Measurements from ENCODE around the gene RPS18.
"Not testable (repeated sequence)": the region's sequence is repeated elsewhere in the genome, so short reads cannot be mapped to it uniquely, and the experiment has no call there.

Gene RPS18

GRCh38 chr6:33273129-33273923 is 1.5 kb downstream of the RPS18 start:
- DNase-seq, result no peak

- DNase-seq, result no peak
Measured at GRCh38 chr6:33273924-33274902, 2.3 kb downstream of the RPS18 start.

DNA sequence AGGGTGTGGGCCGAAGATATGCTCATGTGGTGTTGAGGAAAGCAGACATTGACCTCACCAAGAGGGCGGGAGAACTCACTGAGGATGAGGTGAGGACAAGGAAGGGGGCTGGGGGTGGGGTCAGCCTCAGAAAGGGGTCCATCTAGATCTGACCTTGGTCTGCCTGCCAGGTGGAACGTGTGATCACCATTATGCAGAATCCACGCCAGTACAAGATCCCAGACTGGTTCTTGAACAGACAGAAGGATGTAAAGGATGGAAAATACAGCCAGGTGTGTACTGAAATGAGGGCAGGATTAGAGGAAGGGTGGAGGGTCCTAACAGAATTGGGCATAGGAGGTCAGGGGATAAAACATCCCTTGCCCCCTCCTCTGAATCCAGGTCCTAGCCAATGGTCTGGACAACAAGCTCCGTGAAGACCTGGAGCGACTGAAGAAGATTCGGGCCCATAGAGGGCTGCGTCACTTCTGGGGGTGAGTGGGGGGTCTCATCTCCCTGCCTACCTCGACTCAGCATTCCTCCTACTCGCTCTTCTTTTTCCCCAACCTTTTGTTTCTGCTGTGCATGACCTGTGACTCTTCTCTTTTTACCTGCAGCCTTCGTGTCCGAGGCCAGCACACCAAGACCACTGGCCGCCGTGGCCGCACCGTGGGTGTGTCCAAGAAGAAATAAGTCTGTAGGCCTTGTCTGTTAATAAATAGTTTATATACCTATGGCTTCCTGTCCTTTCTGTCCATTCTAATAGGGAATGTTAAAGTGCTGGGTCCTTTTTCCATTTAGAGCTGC is 4.1 kb downstream of the RPS18 start:
- peak in 1 of 2 donors; percentile 31 for DNase-seq

GRCh38 chr6:33276581-33276863 is 4.6 kb downstream of the RPS18 start:
- DNase-seq, result no peak

DNA sequence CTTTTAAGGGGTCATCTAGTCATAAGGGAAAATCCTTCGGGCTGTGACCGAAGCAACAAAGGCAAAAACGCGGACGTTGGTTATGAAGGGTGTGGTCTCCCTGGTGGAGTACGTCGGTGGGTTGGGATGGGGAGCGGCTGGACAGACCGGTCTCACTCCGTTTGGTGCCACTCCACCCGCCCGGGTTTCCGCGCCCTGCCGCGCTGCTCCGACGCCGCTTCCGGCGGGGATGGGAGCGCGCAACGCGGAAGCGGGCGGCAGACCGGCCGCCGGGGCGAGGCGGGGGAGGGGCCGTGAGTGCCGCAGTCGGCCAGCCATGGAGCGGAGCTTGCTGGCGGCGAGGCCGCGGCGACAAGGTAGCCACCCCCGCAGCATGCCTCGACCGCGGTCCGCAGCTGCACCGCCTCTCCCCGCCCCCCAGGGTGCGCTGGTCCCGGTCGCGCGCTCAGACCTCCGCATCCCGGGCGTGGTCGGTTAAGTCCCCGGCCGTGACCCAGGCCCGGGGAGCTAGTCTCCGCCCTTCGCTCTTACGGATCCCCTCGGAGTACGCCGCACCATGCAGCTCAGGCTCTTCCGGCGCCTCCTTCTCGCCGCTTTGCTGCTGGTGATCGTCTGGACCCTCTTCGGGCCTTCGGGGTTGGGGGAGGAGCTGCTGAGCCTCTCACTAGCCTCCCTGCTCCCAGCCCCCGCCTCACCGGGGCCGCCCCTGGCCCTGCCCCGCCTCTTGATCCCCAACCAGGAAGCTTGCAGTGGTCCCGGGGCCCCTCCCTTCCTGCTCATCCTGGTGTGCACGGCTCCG is 5.2 kb downstream of the RPS18 start, which contains the start of gene B3GALT4:
B3GALT4 (plus strand) TSS at position 260 of the 799 bp plus-strand sequence; CDS start at position 557, 297 bp downstream.
- peak; percentile 79 to 86 for DNase-seq

- DNase-seq, result peak; percentile 52 to 54
Measured at GRCh38 chr6:33277663-33278391, 6.0 kb downstream of the RPS18 start.

DNA sequence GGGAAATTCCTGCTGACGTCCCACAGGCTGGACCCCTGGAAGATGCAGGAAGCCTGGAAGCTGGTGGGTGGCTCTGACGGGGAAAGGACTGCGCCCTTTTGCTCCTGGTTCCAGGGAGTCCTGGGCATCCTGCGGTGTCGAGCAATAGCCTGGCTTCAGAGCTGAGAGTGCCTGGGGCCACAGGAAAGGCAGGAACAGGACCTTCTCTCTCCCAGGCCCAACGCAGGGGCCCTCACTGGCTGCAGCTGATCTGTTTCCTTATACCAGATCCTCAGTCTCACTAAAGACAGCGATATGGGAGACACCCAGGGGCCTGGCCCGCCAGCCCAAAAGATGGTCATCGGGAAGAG is 6.5 kb downstream of the RPS18 start:
- DNase-seq, result no peak

GRCh38 chr6:33278810-33279209 is 6.9 kb downstream of the RPS18 start:
- DNase-seq, result no peak

DNA sequence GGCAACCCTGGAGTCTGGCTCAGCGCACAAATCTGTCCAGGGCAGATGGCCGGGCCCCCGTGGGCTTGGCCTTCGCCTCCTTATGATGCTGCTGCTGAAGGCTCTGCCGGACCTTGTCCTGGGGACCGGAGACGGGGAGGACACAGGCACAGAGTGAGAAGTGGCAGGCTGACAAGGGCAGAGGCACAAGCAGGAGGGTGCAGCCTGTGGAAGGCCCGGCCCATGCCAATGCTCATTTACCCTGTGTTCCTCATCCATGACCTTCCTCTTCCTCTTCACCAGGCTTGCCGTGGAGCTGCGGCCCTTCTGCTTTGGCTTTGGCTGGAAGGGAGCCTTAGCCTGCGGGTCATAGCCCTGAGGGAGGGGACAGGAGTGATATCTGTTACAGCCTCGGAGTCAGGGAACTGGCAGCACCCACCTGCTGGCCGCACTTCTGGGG is 7.4 kb downstream of the RPS18 start:
- no peak for DNase-seq

- DNase-seq, result no peak
Measured at GRCh38 chr6:33279971-33280511, 8.2 kb downstream of the RPS18 start.

- no peak for DNase-seq
Measured at GRCh38 chr6:33280539-33280938, 8.7 kb downstream of the RPS18 start.

- not testable (repeated sequence) for DNase-seq
Measured at GRCh38 chr6:33285214-33285613, 13.3 kb downstream of the RPS18 start.

- no peak for DNase-seq
Measured at GRCh38 chr6:33286946-33287914, 15.4 kb downstream of the RPS18 start.

GRCh38 chr6:33288141-33288920 is 16.5 kb downstream of the RPS18 start:
- DNase-seq, result no peak

- DNase-seq, result peak; percentile 75 to 81
Measured at GRCh38 chr6:33288921-33289783, 17.3 kb downstream of the RPS18 start, which contains the start of the genes PFDN6 and WDR46. Gene PFDN6, plus strand, starts transcription at chr6:33289601. Its CDS starts 256 bp downstream, at chr6:33289857. Gene WDR46, minus strand, starts transcription at chr6:33289239. Its CDS starts 69 bp downstream, at chr6:33289170.

DNA sequence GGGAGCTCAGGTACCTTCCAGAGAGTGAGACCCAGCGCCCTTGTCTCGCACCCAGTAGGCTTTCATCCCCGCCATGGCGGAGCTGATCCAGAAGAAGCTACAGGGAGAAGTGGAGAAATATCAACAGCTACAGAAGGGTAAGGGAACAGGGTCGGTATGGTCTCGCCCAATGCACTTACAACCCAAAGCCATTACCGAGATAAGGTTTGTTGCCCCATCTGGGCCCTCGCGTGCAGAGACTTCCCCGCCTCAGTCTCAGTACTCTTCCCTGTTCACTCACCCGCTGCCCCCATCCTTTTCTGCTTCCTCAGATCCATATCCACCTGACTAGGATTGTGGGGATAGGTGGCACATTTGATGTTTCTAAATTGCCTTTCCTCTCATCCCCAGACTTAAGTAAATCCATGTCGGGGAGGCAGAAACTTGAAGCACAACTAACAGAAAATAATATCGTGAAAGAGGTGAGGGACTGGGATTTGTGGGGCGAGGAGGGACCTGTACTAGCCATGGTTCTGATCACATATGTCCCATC is 18.0 kb downstream of the RPS18 start:
- no peak for DNase-seq

- no peak for DNase-seq
Measured at GRCh38 chr6:33290459-33290858, 18.6 kb downstream of the RPS18 start.

Data from stimulated activated CD4-positive, alpha-beta T cell treated with anti-CD3 and anti-CD28 coated beads, Interleukin-2, amount 100 ng/mL, for 24 hours (primary cell).